TTC549 (cell line): ENCODE data around the gene NUP50.

ENCODE experiments used
- FAIRE-seq: peaks from 2 replicates; lab custom pipeline; 2012; peaks lifted over from hg19 to GRCh38; lab: Jason Lieb, UNC

The NUP50 gene

GRCh38 chr22:45228401-45228754 lies 64.7 kb downstream of the NUP50 start:
- no peak for FAIRE-seq

GRCh38 chr22:45229181-45229580 lies 65.5 kb downstream of the NUP50 start:
- no peak for FAIRE-seq

- FAIRE-seq: no peak
Measured at GRCh38 chr22:45230026-45230721, 66.4 kb downstream of the NUP50 start.

GRCh38 chr22:45231293-45231692 lies 67.6 kb downstream of the NUP50 start:
- no peak for FAIRE-seq

GRCh38 chr22:45233386-45233785 lies 69.7 kb downstream of the NUP50 start:
- no peak for FAIRE-seq

GRCh38 chr22:45233827-45234226 lies 70.1 kb downstream of the NUP50 start:
- FAIRE-seq: no peak

- FAIRE-seq: no peak
Measured at GRCh38 chr22:45235101-45235777, 71.5 kb downstream of the NUP50 start.

- no peak for FAIRE-seq
Measured at GRCh38 chr22:45235851-45236342, 72.2 kb downstream of the NUP50 start.

GRCh38 chr22:45237065-45237990 lies 73.6 kb downstream of the NUP50 start:
- no peak for FAIRE-seq
